ENCODE data around the gene UGT1A5.
A peak's percentile ranks its signal among the peaks of the same experiment; 100 is the strongest.

Gene UGT1A5

GRCh38 chr2:233791883-233792329 is 79.2 kb downstream of the UGT1A5 start:
- no peak for DNase-seq

- no peak for DNase-seq
Observed at GRCh38 chr2:233792720-233793119, 80.0 kb downstream of the UGT1A5 start.

- no peak for DNase-seq
Observed at GRCh38 chr2:233793465-233794127, 80.9 kb downstream of the UGT1A5 start.

GRCh38 chr2:233794128-233794658 is 81.5 kb downstream of the UGT1A5 start:
- no peak for DNase-seq

GRCh38 chr2:233795735-233796171 is 83.0 kb downstream of the UGT1A5 start:
- DNase-seq: no peak

- no peak for DNase-seq
Observed at GRCh38 chr2:233796254-233796653, 83.5 kb downstream of the UGT1A5 start.

- no peak for DNase-seq
Observed at GRCh38 chr2:233798335-233799086, 85.8 kb downstream of the UGT1A5 start.

GRCh38 chr2:233799087-233799665 is 86.5 kb downstream of the UGT1A5 start:
- no peak for DNase-seq

- no peak for DNase-seq
Observed at GRCh38 chr2:233799716-233800115, 87.0 kb downstream of the UGT1A5 start.

GRCh38 chr2:233800208-233800607 is 87.5 kb downstream of the UGT1A5 start:
- no peak for DNase-seq

GRCh38 chr2:233801357-233802131 is 88.8 kb downstream of the UGT1A5 start:
- DNase-seq: peak; percentile 22

- no peak for DNase-seq
Observed at GRCh38 chr2:233802132-233802815, 89.6 kb downstream of the UGT1A5 start.

- no peak for DNase-seq
Observed at GRCh38 chr2:233803292-233803911, 90.7 kb downstream of the UGT1A5 start.

GRCh38 chr2:233803994-233804393 is 91.3 kb downstream of the UGT1A5 start:
- DNase-seq: no peak

- no peak for DNase-seq
Observed at GRCh38 chr2:233807215-233807865, 94.6 kb downstream of the UGT1A5 start.

GRCh38 chr2:233807966-233808935 is 95.5 kb downstream of the UGT1A5 start:
- no peak for DNase-seq

GRCh38 chr2:233810385-233810784 is 97.7 kb downstream of the UGT1A5 start:
- DNase-seq: no peak

GRCh38 chr2:233811087-233811486 is 98.4 kb downstream of the UGT1A5 start:
- DNase-seq: no peak

GRCh38 chr2:233811732-233812131 is 99.0 kb downstream of the UGT1A5 start:
- no peak for DNase-seq

Measured in stimulated activated CD4-positive, alpha-beta T cell treated with anti-CD3 and anti-CD28 coated beads, Interleukin-15, amount 100 ng/mL, for 24 hours (primary cell).